Hepatic stellate cell (primary cell): ENCODE data around the gene CRACDL.
"Not testable (repeated sequence)": the region's sequence is repeated elsewhere in the genome, so short reads cannot be mapped to it uniquely, and the experiment has no call there.

Source experiments
- DNase-seq: peaks from one replicate; pipeline ENCODE4 v3.0.0; 2011; ENCODE audit warnings: low spot score

Gene CRACDL

DNA sequence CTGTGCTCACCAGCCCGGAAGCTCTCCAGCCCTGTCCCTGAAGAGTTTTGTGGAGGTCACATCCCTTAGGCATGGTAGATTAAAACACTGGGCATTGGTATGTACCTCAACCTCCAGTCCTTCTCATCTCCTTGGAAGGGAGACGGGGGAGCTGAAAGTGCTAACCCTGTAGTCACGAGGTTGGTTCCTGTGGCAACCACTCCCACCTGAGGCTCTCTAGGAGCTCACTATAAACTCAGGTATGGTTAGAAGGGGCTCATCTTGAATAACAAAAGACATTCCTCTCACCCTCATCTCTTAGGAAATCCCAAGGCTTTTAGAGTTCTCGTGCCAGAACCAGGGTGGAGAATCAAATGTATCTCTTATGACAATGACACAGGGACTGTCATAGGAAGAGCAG is 162.1 kb downstream of the CRACDL start:
- no peak for DNase-seq

DNA sequence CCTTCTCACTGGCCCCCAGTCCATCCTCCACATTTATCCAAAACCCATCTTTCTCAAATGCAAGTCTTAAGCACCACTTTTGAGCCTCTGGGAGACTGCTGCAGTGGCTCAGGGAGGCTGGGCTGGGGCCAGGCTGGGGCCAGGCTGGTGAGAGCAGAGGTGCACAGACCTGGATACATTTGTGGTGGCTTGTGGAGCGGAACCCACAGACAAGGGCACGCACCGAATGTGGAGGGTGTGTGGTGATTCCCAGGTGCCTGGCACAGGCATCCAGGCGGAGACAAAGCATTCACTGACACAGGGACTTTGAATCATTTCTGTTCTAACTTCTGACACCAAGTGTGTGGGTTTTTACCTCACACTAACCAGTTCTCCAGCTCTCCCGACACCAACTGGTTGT is 162.9 kb downstream of the CRACDL start:
- no peak for DNase-seq

DNA sequence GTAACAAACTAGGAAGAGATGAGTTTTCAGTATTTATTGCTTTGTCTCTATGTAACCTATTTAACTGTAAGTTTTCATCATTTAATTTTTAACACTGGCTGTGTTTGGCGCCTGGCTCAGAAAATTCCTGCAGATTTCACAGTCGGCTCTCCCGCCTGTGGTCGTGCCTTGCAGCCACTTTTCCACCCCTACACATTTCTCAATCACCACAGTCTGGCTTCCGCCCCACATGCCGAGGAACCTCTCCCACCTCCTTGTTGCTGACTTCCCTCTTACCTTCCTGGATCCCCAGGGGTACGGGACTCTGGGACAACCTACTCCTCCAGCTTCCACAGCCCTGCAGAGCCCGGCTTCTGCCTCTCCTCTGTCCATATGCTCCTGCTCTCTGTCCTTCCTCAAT is 163.5 kb downstream of the CRACDL start:
- no peak for DNase-seq

DNA sequence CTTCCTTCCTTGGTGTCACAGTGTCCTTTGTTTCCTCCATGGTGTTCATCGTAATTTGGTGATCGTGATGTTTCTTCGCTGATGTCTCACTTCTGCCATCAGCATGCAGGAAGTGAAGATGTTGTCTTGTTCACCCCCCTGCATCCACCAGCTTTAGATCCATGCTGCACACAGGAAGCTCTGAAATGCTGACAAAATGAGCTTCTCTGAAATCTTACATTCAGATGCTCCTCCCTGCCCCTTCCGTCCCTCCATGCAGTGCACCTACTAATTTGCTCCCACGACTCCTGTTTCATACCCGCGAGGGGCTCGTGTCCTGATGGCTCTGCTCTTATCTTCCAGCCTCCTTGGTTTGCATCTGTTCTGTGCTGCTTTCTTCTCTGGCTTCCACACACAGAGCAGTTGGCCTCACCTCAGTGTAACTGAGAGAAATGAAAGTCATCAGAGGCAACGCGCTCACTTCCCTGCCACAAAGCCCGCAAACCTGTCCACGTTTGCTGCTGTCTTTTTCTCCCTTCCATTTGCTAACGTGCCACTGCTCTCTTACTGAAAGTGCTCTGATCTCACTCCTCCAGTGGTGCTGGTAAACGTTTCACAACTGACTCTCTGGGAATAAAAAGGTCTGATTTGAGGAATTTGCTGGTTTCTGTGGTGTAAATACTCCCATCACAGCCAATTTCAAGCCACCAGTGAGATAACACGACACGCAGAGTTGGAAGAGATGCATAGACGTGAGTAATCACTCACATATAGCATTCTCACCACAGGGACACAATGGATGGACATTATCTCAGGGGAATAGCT is 164.1 kb downstream of the CRACDL start:
- no peak for DNase-seq

DNA sequence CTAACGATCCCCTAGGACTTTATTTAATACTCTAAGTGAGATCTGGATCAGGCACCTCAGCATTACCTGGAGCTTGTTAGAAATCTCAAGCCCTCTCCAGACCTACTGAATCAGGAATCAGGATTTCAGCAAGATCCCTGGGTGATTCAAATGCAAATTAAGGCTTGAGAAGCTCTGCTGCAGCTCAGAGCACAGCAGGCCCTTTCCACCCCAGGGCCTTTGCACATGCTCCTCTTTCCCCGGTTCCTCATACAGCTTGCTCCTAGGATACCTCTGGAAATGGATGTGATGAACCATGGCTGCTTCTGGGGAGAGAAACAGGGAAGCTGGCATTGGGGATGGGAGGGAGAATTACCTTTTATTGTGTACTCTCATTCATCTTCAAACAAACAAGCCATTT is 164.8 kb downstream of the CRACDL start:
- DNase-seq = no peak

DNA sequence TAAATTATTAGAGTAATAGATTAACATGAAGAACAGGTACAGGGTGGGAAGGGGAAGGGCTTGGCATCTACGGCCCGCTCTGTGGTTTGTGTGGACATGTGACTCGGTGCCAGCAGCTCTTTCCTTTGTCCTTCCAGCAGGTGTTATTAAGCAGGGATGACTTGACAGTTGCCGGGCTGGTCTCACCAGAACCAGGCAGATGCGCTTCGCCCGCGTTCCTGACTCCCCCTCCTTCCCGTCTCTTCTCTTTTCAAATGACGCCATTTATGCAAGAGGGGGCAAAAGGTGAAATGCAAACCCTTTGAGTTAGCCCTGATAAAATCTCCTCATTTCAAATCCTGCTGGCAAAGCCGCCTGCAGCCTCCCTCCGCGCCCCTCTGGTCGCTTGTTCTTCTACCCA is 166.2 kb downstream of the CRACDL start:
- no peak for DNase-seq

DNA sequence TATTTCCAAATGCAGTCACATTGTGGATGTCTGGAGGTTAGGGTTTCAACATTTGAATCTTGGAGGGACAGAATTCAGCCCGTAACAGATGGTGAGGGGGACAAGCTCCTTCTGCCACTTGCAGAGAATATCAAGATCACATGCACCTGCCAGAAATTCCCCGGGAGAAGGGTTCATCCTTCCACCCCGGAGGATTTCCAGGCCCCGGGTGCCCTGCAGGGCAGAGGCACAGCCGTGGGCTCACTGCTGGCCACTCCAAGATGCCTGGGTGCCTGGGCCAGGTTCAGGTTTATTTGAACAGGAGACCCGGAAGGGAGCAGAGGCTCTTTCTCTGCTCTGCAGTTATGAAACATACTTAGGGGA is 166.9 kb downstream of the CRACDL start:
- no peak for DNase-seq

DNA sequence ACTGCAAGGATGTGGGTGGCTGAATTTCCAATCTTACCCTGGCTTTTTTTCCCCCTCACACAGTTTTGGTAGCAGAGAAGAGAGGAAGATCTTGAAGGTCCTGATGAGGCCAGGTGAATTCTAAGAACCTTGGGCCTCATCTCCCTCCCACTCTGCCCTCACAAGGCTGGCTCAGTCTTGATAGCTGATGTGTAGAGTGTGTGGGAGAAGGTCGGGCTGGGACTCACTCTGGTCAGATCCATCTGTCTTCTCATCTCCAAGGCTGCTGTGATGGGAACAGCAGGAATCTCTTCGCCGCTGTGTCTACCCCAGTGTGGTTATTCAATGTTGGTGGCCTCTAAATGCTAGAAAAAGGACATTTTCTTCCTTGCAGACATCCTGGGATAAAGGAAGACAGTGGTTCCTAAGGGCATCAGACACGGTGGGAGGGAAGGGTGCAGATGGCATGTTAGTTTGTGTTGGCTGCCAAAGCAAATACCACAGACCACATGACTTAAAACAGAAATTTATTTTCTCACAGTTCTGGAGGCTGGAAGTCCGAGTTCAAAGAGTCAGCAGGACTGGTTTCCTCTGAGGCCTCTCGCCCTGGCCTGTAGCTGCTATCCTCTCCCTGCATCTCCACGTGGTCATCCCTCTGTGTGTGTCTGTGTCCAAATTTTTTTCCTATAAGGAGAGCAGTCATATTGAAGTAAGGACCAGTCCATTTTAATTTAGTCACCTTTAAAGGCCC is 167.5 kb downstream of the CRACDL start:
- no peak for DNase-seq

DNA sequence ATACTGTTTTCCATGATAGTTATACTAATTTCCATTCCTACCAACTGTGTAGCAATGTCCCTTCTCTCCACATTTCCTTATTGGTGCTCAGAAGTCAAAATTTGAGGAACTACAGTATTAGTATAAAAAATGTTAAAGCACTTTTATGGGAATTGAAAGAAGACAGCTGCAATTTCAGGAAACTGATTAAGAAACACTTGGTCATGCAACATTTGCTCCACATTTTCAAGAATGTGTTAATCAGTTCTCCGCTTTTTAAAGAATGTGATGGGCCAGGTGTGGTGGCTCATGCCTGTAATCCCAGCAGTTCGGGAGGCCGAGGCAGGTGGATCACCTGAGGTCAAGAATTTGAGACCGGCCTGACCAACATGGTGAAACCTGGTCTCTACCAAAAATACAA is 171.5 kb downstream of the CRACDL start:
- no peak for DNase-seq

DNA sequence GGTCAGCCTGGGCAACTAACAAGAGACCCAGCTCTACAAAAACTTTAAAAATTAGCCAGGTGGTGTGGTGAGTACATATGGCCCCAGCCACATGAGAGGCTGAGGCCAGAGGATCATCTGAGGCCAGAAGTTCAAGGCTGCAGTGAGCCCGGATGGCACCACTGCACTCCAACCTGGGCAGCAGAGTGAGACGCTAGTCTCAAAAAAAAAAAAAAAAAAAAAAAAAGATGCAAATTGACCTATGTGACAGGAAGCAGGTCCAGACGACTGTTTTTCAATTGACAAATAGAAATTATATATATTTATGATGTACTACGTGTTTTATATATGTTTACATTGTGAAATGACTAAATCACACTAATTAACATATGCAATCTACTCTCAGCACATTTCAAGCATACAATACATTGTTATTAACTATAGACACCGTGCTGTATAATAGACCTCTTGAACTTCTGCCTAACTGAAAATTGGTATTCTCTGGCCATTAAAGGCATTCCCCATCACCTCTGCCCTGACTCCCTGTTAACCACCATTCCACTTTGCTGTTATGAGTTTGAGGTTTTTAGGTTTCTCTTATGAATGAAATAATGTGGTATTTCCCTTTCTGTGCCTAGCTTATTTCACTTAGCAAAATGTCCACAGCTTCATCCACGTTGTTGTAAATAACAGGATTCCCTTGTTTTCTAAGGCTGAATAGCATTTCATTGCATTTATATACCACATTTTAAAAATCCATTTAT is 172.6 kb downstream of the CRACDL start:
- DNase-seq = no peak

DNA sequence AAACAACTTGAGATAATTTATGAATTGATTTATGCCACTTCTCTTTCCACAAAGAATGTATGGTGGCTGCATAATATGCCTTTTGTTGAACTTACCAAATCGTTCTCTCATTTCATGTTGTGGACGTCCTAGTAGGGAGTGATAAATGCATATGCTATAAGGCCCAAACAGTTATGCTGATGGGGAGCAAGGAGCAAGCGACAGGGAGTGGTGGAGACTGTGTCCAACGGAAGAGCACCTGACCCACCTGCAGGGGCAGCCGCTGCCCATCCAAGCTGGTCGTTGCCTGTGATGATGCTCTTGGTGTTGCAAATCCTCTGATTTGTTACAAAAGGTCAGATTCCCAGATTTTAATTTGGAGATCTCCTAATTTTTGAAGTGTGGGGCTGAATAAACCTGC is 174.1 kb downstream of the CRACDL start:
- DNase-seq = no peak

DNA sequence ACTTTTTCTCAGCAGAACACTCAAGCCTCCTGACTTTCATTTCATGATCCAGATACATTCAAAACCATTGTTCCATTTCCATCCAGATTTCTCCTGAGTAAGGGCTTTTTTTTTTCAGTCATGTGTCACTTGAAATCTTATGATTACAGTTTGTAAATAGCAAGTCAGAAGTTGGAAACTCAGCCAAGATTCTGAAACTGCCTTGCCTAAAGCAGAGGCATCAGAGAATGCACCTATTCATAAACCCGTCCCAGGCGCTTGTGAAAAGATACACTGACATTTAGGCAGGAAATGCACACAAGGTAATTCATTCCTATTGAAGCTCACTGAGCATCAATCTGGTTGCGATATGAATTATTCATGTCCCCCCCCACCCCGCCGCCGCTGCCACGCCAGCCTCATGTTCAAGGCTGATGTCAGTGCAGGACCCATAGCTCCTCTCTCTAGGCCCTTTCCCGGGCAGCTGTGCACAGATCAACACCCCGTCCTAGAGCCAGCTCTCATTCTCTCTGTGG is 174.7 kb downstream of the CRACDL start:
- no peak for DNase-seq

DNA sequence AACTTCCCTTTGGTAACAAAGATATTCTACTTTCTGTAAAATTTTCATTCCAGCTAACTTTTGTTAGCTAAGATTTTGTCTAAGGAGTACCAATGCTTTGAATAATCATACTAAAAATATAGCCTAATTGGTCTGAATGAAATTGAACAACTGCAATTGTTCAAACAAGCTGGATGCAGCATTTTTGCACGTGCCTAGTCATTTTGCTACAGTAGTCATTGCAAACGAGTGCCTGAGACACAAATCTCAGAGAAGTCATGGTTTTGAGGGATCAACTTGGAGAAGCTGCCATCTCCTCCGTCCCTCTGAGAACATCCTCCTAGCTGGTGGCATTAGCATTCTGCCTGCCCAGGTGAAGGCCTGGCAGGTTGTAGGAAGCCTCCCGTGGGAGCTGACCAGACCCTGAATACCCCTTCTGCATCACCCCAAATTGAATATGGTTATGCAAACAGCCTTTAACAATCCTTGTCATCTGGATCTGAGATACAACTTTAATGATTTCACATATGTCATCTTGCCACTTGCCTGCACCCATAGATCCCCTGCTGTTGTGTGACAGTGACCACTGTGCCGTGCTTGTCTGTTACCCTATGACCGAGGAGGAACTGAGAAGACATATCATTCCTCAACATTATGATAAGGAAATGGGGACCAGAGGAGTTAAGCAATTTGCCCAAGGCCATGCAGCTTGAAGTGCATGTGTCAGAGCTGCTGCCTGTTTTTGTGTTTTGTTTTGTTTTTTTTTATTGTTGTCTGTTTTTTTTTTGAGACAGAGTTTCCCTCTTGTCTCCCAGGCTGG is 176.0 kb downstream of the CRACDL start:
- no peak for DNase-seq

DNA sequence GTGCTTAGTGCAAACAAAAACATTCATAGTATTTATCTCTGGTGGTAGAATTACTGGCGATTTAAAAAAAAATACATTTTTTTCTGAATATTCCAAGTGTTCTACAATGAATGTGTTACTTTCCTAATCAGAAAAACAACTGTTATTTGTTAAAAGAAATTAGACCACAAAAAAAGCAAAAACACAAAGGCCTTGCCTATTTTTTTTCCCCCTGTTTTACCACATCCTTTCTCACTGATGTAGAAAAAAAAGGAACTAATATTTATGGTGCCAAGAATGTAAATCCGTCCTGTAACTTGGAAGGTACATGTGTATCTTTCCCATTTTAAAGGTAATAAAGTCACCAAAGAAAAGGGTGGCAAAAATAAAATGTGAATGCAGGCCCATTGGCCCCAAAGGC is 176.7 kb downstream of the CRACDL start:
- no peak for DNase-seq

DNA sequence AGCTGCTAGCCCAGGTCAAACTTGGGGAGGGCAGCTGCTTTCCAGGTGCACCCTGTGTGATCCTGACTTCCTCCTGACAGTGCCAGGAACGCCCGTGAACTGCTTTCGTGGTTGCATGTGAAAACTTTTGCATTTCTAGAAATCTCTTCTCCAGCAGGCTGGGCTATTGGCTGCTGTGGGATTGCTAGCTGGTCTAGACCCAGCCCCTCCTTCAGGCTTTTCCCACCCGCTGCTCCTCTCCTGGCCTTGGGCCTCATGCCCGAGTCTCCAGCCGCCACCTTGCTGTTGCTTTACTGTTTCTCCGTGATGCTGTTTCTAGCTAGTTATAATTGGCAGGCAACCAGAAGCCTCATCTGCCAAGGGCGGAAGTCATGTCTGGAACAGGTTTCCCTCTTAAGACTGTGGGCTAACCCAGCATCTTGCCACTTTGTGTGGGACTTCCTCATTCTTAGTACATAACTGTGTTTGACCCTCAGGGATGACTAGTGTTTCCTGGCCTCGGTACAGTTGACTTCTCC is 178.1 kb downstream of the CRACDL start:
- peak; percentile 42 for DNase-seq

DNA sequence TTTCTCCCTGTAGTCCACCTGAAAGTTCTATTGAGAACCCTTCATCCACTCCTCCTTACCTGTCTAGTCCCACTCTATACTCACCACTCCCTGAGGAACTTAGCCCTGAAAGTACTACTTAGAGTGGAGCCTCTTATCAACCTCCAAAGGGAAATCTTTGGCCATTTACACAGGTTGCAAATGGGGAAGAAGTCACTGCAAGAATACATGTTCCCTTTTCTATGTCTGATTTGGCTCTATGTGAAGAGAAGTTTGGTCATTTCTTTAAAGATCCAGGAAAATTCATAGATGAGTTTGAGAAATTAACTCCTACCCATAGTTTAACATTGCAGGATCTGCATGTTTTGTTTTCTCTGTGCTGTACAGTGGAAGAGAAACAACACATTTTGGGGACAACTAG is 182.2 kb downstream of the CRACDL start:
- DNase-seq = no peak

DNA sequence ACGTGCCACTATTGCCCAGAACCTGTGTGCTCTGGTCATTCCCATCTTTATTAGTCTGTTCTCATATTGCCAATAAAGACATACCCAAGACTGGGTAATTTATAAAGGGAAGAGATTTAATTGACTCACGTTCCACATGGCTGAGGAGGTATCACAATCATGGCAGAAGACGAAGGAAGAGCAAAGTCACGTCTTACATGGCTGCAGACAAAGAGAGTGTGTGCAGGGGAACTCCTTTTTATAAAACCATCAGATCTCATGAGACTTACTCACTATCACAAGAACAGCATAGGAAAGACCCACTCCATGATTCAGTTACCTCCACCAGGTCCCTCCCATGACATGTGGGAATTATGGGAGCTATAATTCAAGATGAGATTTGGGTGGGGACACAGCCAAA is 183.3 kb downstream of the CRACDL start:
- DNase-seq = not testable (repeated sequence)

DNA sequence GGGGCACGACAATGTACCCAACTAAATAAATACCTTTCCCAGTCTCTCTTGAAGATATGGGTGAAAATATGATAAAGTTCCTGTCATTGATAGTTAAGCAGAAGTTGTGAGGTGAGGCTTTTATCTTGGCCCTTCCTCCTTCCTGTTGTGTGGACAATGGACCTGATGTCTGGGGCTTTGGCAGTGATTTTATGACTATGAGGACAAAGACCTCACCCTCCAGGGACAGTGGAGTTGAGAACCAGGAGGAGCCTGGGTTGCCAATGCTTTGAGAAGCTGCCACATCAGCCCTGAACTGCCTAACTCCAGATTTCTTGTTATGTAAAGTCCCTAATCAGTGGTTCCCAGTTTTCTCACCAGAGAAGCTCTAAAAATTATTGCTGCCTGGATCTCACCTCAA is 184.3 kb downstream of the CRACDL start:
- DNase-seq = no peak

DNA sequence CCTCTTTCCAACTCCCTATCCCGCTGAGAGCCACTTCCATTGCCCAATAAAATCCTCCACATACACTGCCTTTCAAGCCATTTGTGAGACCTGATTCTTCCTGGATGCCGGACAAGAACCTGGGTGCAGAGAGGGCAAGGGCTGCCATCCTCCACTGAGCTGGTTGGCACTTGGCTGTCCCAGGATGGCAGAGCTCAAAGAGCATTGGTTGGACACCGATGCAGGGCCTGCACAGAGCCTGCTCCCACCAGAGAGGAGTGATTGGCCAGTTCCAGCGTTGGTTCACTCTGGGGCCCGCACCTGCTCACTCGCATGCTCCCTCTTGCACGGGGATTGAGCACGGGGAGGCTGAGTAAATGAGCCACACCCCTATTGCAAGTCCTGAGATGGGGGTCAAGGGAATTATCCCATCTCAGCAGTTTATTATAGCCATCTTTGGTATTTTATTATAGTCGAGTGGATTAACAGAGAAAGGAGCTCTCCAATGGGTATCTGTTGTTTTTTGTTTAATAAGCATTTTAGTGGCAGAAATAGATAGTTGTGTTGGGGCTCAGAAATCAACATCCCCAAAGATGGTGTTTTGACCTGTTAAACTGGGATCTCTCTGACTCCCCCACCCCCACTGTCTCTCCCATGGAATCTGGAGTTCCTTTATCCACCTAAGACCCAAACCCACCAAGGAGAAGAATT is 185.3 kb downstream of the CRACDL start:
- no peak for DNase-seq

DNA sequence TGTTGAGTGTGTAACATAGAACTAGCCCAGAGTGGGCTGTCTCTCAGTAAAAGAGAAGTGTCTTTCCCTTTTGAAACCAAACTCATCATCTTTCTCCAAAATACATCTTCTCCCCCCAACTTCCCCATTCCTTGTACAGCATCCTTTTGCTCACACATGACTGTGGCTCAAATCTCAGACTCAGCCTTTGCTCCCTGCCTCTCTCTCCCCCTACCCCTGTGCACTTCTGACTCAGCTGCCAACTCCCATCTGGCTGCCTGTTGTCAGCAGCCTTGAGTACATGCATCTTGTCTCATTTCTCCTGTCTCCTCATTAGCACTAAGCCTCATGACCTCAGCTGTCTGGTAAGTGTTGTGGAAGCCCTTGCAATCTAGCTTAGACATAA is 187.0 kb downstream of the CRACDL start:
- DNase-seq = no peak
